HCT116 (cell line): ENCODE results near the gene UPF3A.

Experiments
- POLR2A ChIP-seq: IDR thresholded peaks from 2 replicates; pipeline ENCODE4 v1.7.0; 2011; ENCODE audit warnings: borderline replicate concordance; ENCODE audit not compliant: insufficient read depth, insufficient read length; ENCODE audit errors: extremely low read depth
- POLR2AphosphoS5 ChIP-seq: IDR thresholded peaks from 2 replicates; pipeline ENCODE4 v1.6.1; 2011; ENCODE audit warnings: mild to moderate bottlenecking, low read depth, low read length, moderate library complexity
- TF ChIP-seq, protein P1 (sequence below), 3 experiments: fragments of 200-600 bp in 1 of 3; sonication (generic) in 1 of 3; IDR thresholded peaks in 2 of 3; conservative IDR thresholded peaks in 1 of 3; 2 replicates each; pipeline ENCODE4 v1.5.1; 2012 to 2017; ENCODE audit warnings: low read depth in 2 of 3, low read length in 2 of 3, antibody characterized with exemption in 1 of 3, borderline replicate concordance in 1 of 3, control low read depth in 1 of 3, mild to moderate bottlenecking in 1 of 3, mixed read lengths in 1 of 3, mixed run types in 1 of 3, moderate library complexity in 1 of 3; ENCODE audit not compliant: insufficient read depth in 1 of 3

- TF ChIP-seq, protein P1, sequence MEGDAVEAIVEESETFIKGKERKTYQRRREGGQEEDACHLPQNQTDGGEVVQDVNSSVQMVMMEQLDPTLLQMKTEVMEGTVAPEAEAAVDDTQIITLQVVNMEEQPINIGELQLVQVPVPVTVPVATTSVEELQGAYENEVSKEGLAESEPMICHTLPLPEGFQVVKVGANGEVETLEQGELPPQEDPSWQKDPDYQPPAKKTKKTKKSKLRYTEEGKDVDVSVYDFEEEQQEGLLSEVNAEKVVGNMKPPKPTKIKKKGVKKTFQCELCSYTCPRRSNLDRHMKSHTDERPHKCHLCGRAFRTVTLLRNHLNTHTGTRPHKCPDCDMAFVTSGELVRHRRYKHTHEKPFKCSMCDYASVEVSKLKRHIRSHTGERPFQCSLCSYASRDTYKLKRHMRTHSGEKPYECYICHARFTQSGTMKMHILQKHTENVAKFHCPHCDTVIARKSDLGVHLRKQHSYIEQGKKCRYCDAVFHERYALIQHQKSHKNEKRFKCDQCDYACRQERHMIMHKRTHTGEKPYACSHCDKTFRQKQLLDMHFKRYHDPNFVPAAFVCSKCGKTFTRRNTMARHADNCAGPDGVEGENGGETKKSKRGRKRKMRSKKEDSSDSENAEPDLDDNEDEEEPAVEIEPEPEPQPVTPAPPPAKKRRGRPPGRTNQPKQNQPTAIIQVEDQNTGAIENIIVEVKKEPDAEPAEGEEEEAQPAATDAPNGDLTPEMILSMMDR (IDR thresholded peaks at IDR 0.05 in 2 of 3, conservative IDR thresholded peaks at IDR 0.05 in 1 of 3; ENCODE audit: borderline replicate concordance in 1 of 3, insufficient read depth in 1 of 3, low read depth in 2 of 3, low read length in 2 of 3), result no peak
- TF ChIP-seq POLR2AphosphoS5 (no peak), POLR2A (no peak)
These were observed 21.4 kb upstream of the UPF3A start for GRCh38 chr13:114259974-114260373.
